NOMO-1 (cell line): Measurements from ENCODE around the gene PIEZO1.
"Not testable (repeated sequence)": the region's sequence is repeated elsewhere in the genome, so short reads cannot be mapped to it uniquely, and the experiment has no call there.

Experiments used
- DNase-seq, 2 experiments: peaks; one replicate each; lab custom pipeline; 2025; ENCODE audit not compliant: unreplicated experiment in 2 of 2; lab: John Stamatoyannopoulos, UW

The PIEZO1 gene

GRCh38 chr16:88678224-88678979 lies 106.6 kb downstream of the PIEZO1 start:
- DNase-seq: no peak

DNA sequence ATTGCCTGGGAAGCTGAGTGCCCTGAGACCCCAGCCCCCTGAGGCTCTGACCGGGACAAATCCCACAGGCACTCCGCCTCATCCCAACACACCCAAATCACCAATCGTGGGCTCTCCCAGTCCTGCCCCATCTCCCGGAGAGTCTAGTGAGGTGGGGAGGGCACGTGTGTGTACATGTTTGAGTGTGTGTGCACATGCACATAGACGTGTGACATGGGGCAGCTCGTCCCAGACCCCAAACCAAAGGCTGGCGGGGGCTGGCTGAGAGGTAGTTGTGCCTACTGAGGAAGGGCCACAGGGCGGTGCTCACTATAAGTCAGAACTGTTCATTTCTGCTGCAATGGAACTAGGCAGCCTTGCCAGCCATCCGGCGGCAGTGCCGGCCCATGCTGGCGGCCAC lies 107.3 kb downstream of the PIEZO1 start:
- no peak for DNase-seq

DNA sequence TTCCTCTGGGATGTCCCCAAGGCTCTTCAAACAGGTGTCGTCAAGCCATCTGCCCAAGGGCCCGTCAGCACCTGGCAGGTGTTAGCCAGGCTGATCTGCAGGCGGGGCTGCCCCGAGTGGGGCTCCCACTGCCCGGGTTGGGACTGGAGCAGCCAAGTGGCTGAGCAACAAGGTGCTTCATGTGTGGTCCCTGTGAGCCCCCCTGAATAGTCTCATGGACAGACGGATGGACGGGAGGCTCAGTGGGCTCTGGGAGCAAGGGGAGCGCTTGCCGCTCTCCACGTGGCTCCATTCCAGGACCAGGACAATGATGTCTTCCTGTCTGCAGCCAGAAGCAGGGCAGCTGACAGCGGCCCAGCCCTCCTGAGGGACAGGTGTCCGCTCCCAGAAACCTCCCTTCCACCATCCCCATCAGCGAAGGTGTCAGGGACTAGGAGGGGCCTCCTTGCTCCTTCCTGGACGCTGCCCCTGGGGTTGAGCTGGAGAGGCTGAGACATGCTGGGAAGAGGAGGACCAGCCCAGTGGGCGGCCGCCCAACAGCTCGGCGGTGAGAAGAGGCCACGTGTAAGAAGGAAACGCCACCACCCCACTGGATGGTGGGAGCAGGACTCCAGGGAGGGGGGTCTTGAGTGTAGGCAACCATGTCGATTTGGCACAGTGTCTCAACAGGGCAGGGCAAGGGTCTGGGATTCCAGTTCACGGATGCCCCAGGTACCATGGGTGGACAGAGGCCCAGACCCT lies 108.3 kb downstream of the PIEZO1 start:
- DNase-seq: no peak

GRCh38 chr16:88673716-88674379 lies 111.2 kb downstream of the PIEZO1 start:
- DNase-seq: no peak

DNA sequence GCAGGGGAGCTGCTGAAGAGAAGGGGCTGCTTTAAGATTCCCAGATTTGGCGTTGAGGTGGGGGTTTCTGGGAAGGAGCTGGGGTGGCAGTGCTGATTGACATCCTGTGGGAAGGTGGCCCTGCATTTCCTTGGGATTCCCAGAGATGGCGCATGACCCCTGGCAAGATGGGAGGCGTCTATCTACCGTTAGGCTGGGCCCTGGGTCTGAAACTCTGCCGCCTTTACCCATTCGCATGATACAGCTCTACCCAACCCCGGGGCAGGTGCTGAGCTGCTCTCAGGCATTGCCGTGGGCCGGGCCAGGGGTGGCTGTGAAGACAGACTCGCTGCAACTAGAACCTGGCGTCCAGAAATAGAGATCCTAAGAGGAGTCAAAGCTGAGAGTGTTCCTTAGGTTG lies 112.2 kb downstream of the PIEZO1 start:
- DNase-seq: no peak

GRCh38 chr16:88671806-88672205 lies 113.2 kb downstream of the PIEZO1 start:
- DNase-seq: no peak

DNA sequence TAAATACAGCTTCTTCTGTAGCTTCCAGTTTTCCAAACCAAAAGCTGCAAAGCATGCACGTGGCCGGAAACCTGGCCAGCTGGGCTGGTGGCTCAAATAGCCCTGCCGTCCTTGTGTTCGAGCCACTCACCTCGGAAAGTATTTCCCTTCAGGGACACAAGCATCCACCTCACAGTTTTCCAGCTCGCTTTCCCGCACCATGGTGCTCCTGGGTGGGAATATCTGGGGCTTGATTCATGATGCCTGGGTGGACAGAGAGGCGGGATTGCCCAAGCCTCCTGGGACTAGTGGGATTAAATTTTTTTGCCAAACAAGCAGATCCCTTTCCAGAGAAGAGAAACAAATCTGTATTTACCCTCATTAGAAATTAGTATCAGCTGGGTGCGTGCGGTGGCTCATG lies 115.0 kb downstream of the PIEZO1 start:
- DNase-seq: no peak

DNA sequence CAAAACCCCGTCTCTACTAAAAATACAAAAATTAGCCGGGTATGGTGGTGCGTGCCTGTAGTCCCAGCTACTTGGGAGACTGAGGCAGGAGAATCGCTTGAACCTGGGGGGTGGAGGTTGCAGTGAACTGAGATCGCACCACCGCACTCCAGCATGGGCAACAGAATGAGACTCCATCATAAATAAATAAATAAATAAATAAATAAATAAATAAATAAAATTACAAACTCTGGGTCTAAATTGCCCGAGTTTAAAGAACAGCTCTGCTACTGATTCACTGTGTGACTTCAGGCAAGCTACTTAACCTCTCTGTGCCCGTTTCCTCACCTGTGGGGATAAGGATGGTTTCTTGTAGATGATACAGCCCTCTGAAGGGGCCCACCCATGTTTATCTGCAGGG lies 115.5 kb downstream of the PIEZO1 start:
- DNase-seq: not testable (repeated sequence)

- no peak for DNase-seq
These were observed 117.6 kb downstream of the PIEZO1 start for GRCh38 chr16:88667461-88667860.

DNA sequence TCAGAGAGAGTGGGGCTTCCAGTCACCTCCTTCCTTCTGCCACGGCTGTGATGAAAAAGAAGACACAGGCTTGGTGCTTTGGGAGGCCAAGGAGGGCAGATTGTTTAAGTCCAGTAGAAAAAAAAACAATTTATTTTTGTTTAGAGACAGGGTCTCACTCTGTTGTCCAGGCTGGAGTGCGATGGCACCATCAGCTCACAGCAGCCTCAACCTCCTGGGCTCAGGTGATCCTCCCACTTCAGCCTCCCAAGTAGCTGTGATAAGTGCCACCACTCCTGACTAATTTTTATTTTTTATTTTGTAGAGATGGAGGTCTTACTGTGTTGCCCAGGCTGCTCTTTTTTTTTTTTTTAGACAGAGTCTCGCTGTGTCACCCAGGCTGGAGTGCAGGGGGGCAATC lies 119.5 kb downstream of the PIEZO1 start:
- DNase-seq: no peak
